IMR-90 (cell line): Measurements from ENCODE around the gene TRPM8. TPM values are rescaled to one million over a fixed set of nuclear protein-coding genes. Genes with fewer than 3 reads are reported as not detected.
A peak's percentile ranks its signal among the peaks of the same experiment; 100 is the strongest.

Experiments used
- ATAC-seq: fragments of 200-7000 bp; cut with Tn5 transposase; 2 replicates; pipeline ENCODE4 v1.9.1; 2020; ENCODE audit warnings: low read depth, mild to moderate bottlenecking, moderate library complexity
- BruUV-seq: library from RNA; stranded (reverse); fragments of 400-500 nt; replicated peaks from 2 replicates; lab custom pipeline; 2021; lab: Mats Ljungman, UMichigan
- CTCF ChIA-PET: fragments of 300-600 bp; formaldehyde crosslinking; extraction: SDS; loops from one replicate; lab custom pipeline; 2021; ENCODE audit warnings: antibody characterized with exemption; lab: Yijun Ruan, JAX
- POLR2A ChIA-PET: fragments of 300-600 bp; sonication (Branson Sonifier 250); formaldehyde crosslinking; loops from one replicate; lab custom pipeline; 2022; ENCODE audit warnings: antibody characterized with exemption; ENCODE audit not compliant: unreplicated experiment; lab: Charles Lee
- DNase-seq: peaks from one replicate; pipeline ENCODE4 v3.0.0; 2013
- H2AFZ ChIP-seq: replicated peaks from 2 replicates; pipeline ENCODE3; 2013; ENCODE audit warnings: low read length, mild to moderate bottlenecking; ENCODE audit not compliant: poor library complexity
- H2AK5ac ChIP-seq: 2 replicates; pipeline ENCODE4 v1.6.1; 2013; ENCODE audit warnings: low read depth, low read length, inconsistent platforms
- H2AK9ac ChIP-seq: replicated peaks from 2 replicates; pipeline ENCODE3; 2013; ENCODE audit warnings: mild to moderate bottlenecking, low read depth, low read length, moderate library complexity; ENCODE audit not compliant: poor library complexity
- H2BK120ac ChIP-seq: 2 replicates; pipeline ENCODE4 v1.6.1; 2013; ENCODE audit warnings: low read depth, low read length, inconsistent platforms
- H2BK15ac ChIP-seq: 3 replicates; pipeline ENCODE4 v1.6.1; 2013; ENCODE audit warnings: low read depth, low read length, inconsistent platforms
- H2BK20ac ChIP-seq: 2 replicates; pipeline ENCODE4 v1.6.1; 2013; ENCODE audit warnings: low read depth, mild to moderate bottlenecking, inconsistent platforms, low read length, moderate library complexity
- H2BK5ac ChIP-seq: 2 replicates; pipeline ENCODE4 v1.6.1; 2013; ENCODE audit warnings: mild to moderate bottlenecking, low read depth, low read length, inconsistent platforms; ENCODE audit not compliant: poor library complexity, severe bottlenecking
- H3K14ac ChIP-seq: replicated peaks from 2 replicates; pipeline ENCODE4 v1.6.1; 2013; ENCODE audit warnings: low read depth, low read length, inconsistent platforms
- H3K18ac ChIP-seq: 2 replicates; pipeline ENCODE4 v1.6.1; 2013; ENCODE audit warnings: low read depth, low read length, control low read depth
- H3K23ac ChIP-seq: 2 replicates; pipeline ENCODE4 v1.6.1; 2013; ENCODE audit warnings: low read depth, low read length, inconsistent platforms
- H3K27ac ChIP-seq: 2 replicates; pipeline ENCODE4 v1.5.1; 2013; ENCODE audit warnings: mild to moderate bottlenecking, control low read depth, low read length; ENCODE audit not compliant: insufficient read depth
- H3K27me3 ChIP-seq: 2 replicates; pipeline ENCODE4 v1.6.1; 2013; ENCODE audit warnings: low read length; ENCODE audit not compliant: control insufficient read depth, insufficient read depth
- H3K36me3 ChIP-seq: 2 replicates; pipeline ENCODE4 v1.6.1; 2013; ENCODE audit warnings: low read length, mixed read lengths; ENCODE audit not compliant: control insufficient read depth, insufficient read depth
- H3K4ac ChIP-seq: 2 replicates; pipeline ENCODE4 v1.6.1; 2013; ENCODE audit warnings: low read depth, low read length, inconsistent platforms
- H3K4me1 ChIP-seq: 2 replicates; pipeline ENCODE4 v1.6.1; 2013; ENCODE audit warnings: low read length, mixed read lengths; ENCODE audit not compliant: control insufficient read depth, insufficient read depth
- H3K4me2 ChIP-seq: 2 replicates; pipeline ENCODE4 v1.6.1; 2013; ENCODE audit warnings: low read depth, mild to moderate bottlenecking, control low read depth, low read length, moderate library complexity
- H3K4me3 ChIP-seq: 2 replicates; pipeline ENCODE4 v1.5.1; 2013; ENCODE audit warnings: low read depth, mild to moderate bottlenecking, control low read depth, low read length, moderate library complexity; ENCODE audit not compliant: insufficient read depth
- H3K56ac ChIP-seq: 2 replicates; pipeline ENCODE4 v1.6.1; 2013; ENCODE audit warnings: low read length, inconsistent platforms; ENCODE audit not compliant: insufficient read depth; ENCODE audit errors: extremely low read depth
- H3K79me1 ChIP-seq, 2 experiments: 2 replicates each; pipeline ENCODE4 v1.6.1; 2013; ENCODE audit warnings: low read length in 2 of 2, inconsistent platforms in 1 of 2, low read depth in 1 of 2
- H3K9ac ChIP-seq: 2 replicates; pipeline ENCODE4 v1.6.1; 2013; ENCODE audit warnings: low read depth, low read length, control low read depth
- H3K9me1 ChIP-seq: 2 replicates; pipeline ENCODE4 v1.6.1; 2013; ENCODE audit warnings: low read length, inconsistent platforms; ENCODE audit not compliant: insufficient read depth
- H3K9me3 ChIP-seq: 2 replicates; pipeline ENCODE4 v1.6.1; 2013; ENCODE audit warnings: low read length; ENCODE audit not compliant: control insufficient read depth, insufficient read depth
- H4K20me1 ChIP-seq: 2 replicates; pipeline ENCODE4 v1.6.1; 2013; ENCODE audit warnings: low read length, inconsistent platforms; ENCODE audit not compliant: insufficient read depth
- H4K5ac ChIP-seq: 2 replicates; pipeline ENCODE4 v1.6.1; 2013; ENCODE audit warnings: mild to moderate bottlenecking, low read depth, low read length, control low read depth
- H4K8ac ChIP-seq, 2 experiments: 2 replicates each; pipeline ENCODE4 v1.6.1; 2013; ENCODE audit warnings: low read depth in 2 of 2, low read length in 2 of 2, control low read depth in 1 of 2, inconsistent platforms in 1 of 2
- H4K91ac ChIP-seq: 2 replicates; pipeline ENCODE4 v1.6.1; 2013; ENCODE audit warnings: low read depth, low read length, inconsistent platforms; ENCODE audit not compliant: insufficient read depth
- BHLHE40 ChIP-seq: fragments of 150-350 bp; IDR thresholded peaks from 2 replicates; pipeline ENCODE4 v1.6.1; 2016; ENCODE audit warnings: mild to moderate bottlenecking, low read depth, low read length
- CEBPB ChIP-seq: IDR thresholded peaks from 2 replicates; pipeline ENCODE4 v1.6.1; 2012; ENCODE audit warnings: low read depth, low read length, improper control_type of control experiment
- CHD1 ChIP-seq: IDR thresholded peaks from 2 replicates; pipeline ENCODE4 v1.6.1; 2012; ENCODE audit warnings: low read depth, low read length, improper control_type of control experiment
- CTCF ChIP-seq: conservative IDR thresholded peaks from 2 replicates; pipeline ENCODE4 v1.5.1; 2012; ENCODE audit warnings: mild to moderate bottlenecking, low read depth, low read length, improper control_type of control experiment
- ELK1 ChIP-seq: fragments of 150-350 bp; IDR thresholded peaks from 2 replicates; pipeline ENCODE4 v1.6.1; 2016; ENCODE audit warnings: low read depth, mild to moderate bottlenecking, low read length, moderate library complexity, borderline replicate concordance
- FOS ChIP-seq: fragments of 150-350 bp; IDR thresholded peaks from 2 replicates; pipeline ENCODE4 v1.6.1; 2016; ENCODE audit warnings: low read depth, low read length
- MAFK ChIP-seq: IDR thresholded peaks from 2 replicates; pipeline ENCODE4 v1.6.1; 2012; ENCODE audit warnings: low read depth, low read length, improper control_type of control experiment
- MAZ ChIP-seq: IDR thresholded peaks from 2 replicates; pipeline ENCODE4 v1.6.1; 2012; ENCODE audit warnings: low read depth, mild to moderate bottlenecking, low read length, improper control_type of control experiment, moderate library complexity, borderline replicate concordance
- MXI1 ChIP-seq: IDR thresholded peaks from 2 replicates; pipeline ENCODE4 v1.6.1; 2012; ENCODE audit warnings: low read depth, mild to moderate bottlenecking, low read length, moderate library complexity, borderline replicate concordance
- NFE2L2 ChIP-seq: fragments of 150-350 bp; IDR thresholded peaks from 2 replicates; pipeline ENCODE4 v1.6.1; 2016; ENCODE audit warnings: low read depth, mild to moderate bottlenecking, low read length
- POLR2A ChIP-seq: IDR thresholded peaks from 2 replicates; pipeline ENCODE4 v1.6.1; 2012; ENCODE audit warnings: mild to moderate bottlenecking, low read depth, low read length
- RAD21 ChIP-seq: IDR thresholded peaks from 2 replicates; pipeline ENCODE4 v1.6.1; 2012; ENCODE audit warnings: low read length, improper control_type of control experiment
- RCOR1 ChIP-seq: IDR thresholded peaks from 2 replicates; pipeline ENCODE4 v1.6.1; 2012; ENCODE audit warnings: mild to moderate bottlenecking, low read length, improper control_type of control experiment; ENCODE audit not compliant: insufficient replicate concordance
- RFX5 ChIP-seq: IDR thresholded peaks from 2 replicates; pipeline ENCODE4 v1.8.0; 2012; ENCODE audit warnings: low read depth, mild to moderate bottlenecking, low read length, moderate library complexity
- SMC3 ChIP-seq: fragments of 150-350 bp; IDR thresholded peaks from 2 replicates; pipeline ENCODE4 v1.6.1; 2016; ENCODE audit warnings: low read depth, mild to moderate bottlenecking, antibody characterized with exemption, low read length, moderate library complexity
- USF2 ChIP-seq: fragments of 150-350 bp; IDR thresholded peaks from 2 replicates; pipeline ENCODE4 v1.6.1; 2017; ENCODE audit warnings: mild to moderate bottlenecking, antibody characterized with exemption, low read length, low read depth
- WGBS, 2 experiments: methylation state at CpG; one replicate each; pipeline versions ENCODE4 v1.1.5 to v1.1.7; 2013; ENCODE audit warnings: missing lambda C conversion rate in 2 of 2; ENCODE audit not compliant: insufficient read length in 1 of 2; ENCODE audit errors: extremely low coverage in 2 of 2; 5-methylcytosine and 5-hydroxymethylcytosine counted together
- dilution Hi-C: fragments of 300-500 bp; cut with HindIII; formaldehyde crosslinking; loops from one replicate; pipeline ENCODE4 v1.14.3; 2018; ENCODE audit warnings: low sequenced_read_pairs; ENCODE audit not compliant: unreplicated experiment
- in situ Hi-C: fragments of 300-500 bp; cut with MboI; formaldehyde crosslinking; loops from 3 replicates; pipeline ENCODE4 v1.14.3; 2019; ENCODE audit warnings: low sequenced_read_pairs, inconsistent platforms, mixed read lengths
- intact Hi-C: fragments of 100-400 bp; cut with micrococcal nuclease; formaldehyde crosslinking; loops from 2 replicates; pipeline ENCODE4 v1.10.0; 2022
- polyA plus RNA-seq, 3 experiments: library from polyadenylated mRNA; depleted of rRNA; stranded (reverse); fragments of >200 nt; gene quantifications; 2 replicates each; pipeline ENCODE4 v1.2.3, GENCODE V29; 2012; ENCODE audit warnings: low replicate concordance in 1 of 3
- total RNA-seq: library from RNA; depleted of rRNA; stranded (reverse); fragments of >200 nt; gene quantifications from 2 replicates; pipeline ENCODE4 v1.2.3, GENCODE V29; 2012

The TRPM8 gene
- total and polyA plus RNA-seq, 2 of the 4 experiments (the other 2 are of a cell fraction) = not detected

- Histone ChIP-seq H3K4me3 (no peak overlapping the region), H3K9me3 (no peaks in the 10 kb centered on the region), H2AK5ac (no peak overlapping the region), H3K4me2 (no peak overlapping the region), H3K79me1 (no peaks in the 10 kb centered on the region), H3K23ac (no peak overlapping the region), H3K56ac (no peak overlapping the region), H2BK5ac (no peak overlapping the region), H2BK15ac (0 out of 3 replicates have a peak overlapping the region, but pooled peaks have one; percentile 78), H3K18ac (no peak overlapping the region), H3K9ac (no peak overlapping the region), H3K27ac (no peak overlapping the region), H3K36me3 (no peaks in the 10 kb centered on the region), H2AK9ac (no peak overlapping the region), H3K14ac (no peak overlapping the region), H2BK120ac (no peak overlapping the region), H2BK20ac (no peak overlapping the region; the same call in 1 of the 2 replicates), H4K5ac (no peak overlapping the region), H4K8ac (no peak overlapping the region), H2AFZ (no peak overlapping the region), H3K4me1 (peaks cover 14% of the 10 kb centered on the region), H3K4ac (no peak overlapping the region), H4K91ac (no peak overlapping the region), H3K9me1 (peaks cover 12% of the 10 kb centered on the region), H4K20me1 (no peaks in the 10 kb centered on the region), H3K27me3 (no peaks in the 10 kb centered on the region)
- DNase-seq (no peak), ATAC-seq (no peak)
- dilution Hi-C loops (no loop called here), intact Hi-C loops (loop anchor here (2.0 to 10.0 kb wide), 3 partner anchors 277 to 1140 kb away; no protein-coding TSS in a partner anchor), in situ Hi-C loops (loop anchor here (5.0 kb wide), 1 partner anchor 565 kb away; no protein-coding TSS in a partner anchor)
- TF ChIP-seq RCOR1 (no peak), CEBPB (no peak), CHD1 (no peak), RFX5 (no peak), MXI1 (no peak), SMC3 (no peak), POLR2A (no peak), ELK1 (no peak), MAFK (no peak), NFE2L2 (no peak), FOS (no peak), BHLHE40 (no peak), MAZ (no peak), CTCF (no peak), USF2 (no peak), RAD21 (no peak)
- BruUV-seq = no TSS peak
- CTCF ChIA-PET = interaction anchor here (1.0 kb wide), 1 partner anchor 524 kb away, joined by 3 read pairs; no protein-coding TSS in a partner anchor
- no CpG with 5 or more reads among the region's 8 CpGs for WGBS, 2 experiments
- POLR2A ChIA-PET = no interaction called here
Measured at GRCh38 chr2:233977296-233977837, 60.2 kb downstream of the TRPM8 start.
